Thyroid gland (tissue), 4 donors: ENCODE data around the gene IL12RB2. TPM values are rescaled to one million over a fixed set of nuclear protein-coding genes. Genes with fewer than 3 reads are reported as not detected.

Experiments
- DNase-seq, 2 donors: peaks; one replicate each; pipeline ENCODE4 v3.0.0-alpha.2; 2019
- H3K27ac ChIP-seq, 3 donors: fragments of 200-600 bp; sonication (generic); 1 replicate in 2 of 3; 2 replicates in 1 of 3; pipeline ENCODE4 v1.5.1; 2016 to 2019; ENCODE audit warnings: mild to moderate bottlenecking in 1 of 3, moderate library complexity in 1 of 3
- H3K27me3 ChIP-seq: fragments of 200-600 bp; sonication (generic); one replicate; pipeline ENCODE4 v1.5.1; 2019
- H3K36me3 ChIP-seq, 2 donors: fragments of 200-600 bp; sonication (generic); one replicate each; pipeline ENCODE4 v1.5.1; 2016 to 2019
- H3K4me1 ChIP-seq, 2 donors: fragments of 200-600 bp; sonication (generic); one replicate each; pipeline ENCODE4 v1.5.1; 2017 to 2019
- H3K4me3 ChIP-seq, 3 donors: fragments of 200-600 bp; sonication (generic); replicated peaks in 1 of 3; 1 replicate in 2 of 3; 2 replicates in 1 of 3; pipeline ENCODE4 v1.5.1; 2016; ENCODE audit warnings: mild to moderate bottlenecking in 1 of 3
- H3K9me3 ChIP-seq: fragments of 200-600 bp; sonication (generic); one replicate; pipeline ENCODE4 v1.5.1; 2017
- POLR2A ChIP-seq, 2 donors: fragments of 450-650 bp; IDR thresholded peaks; one replicate each; pipeline ENCODE4 v1.6.1; 2017; ENCODE audit warnings: antibody characterized with exemption in 2 of 2, mild to moderate bottlenecking in 2 of 2, moderate library complexity in 1 of 2
- WGBS, 2 donors: methylation state at CpG; one replicate each; pipeline ENCODE4 v1.1.5; 2017; 5-methylcytosine and 5-hydroxymethylcytosine counted together
- intact Hi-C: fragments of 100-400 bp; cut with DNase I; formaldehyde crosslinking; loops from one replicate; pipeline ENCODE4 v1.15.1; 2023
- total RNA-seq, 4 donors: library from RNA; depleted of rRNA; stranded (reverse); fragments of >200 nt; gene quantifications; one replicate each; pipeline ENCODE4 v1.2.3, GENCODE V29; 2016
- TF ChIP-seq, protein P1 (sequence below), 6 experiments: fragments of 200-600 bp in 3 of 6; fragments of 450-650 bp in 3 of 6; sonication (generic) in 3 of 6; IDR thresholded peaks; one replicate each; pipeline ENCODE4 v1.5.1; 2016 to 2019; ENCODE audit warnings: antibody characterized with exemption in 6 of 6, mild to moderate bottlenecking in 2 of 6, inconsistent platforms in 1 of 6, moderate library complexity in 1 of 6

The IL12RB2 gene
- total RNA-seq, 4 donors from 2014 or later = 0.45 to 4.3 (median 0.93) TPM

DNA sequence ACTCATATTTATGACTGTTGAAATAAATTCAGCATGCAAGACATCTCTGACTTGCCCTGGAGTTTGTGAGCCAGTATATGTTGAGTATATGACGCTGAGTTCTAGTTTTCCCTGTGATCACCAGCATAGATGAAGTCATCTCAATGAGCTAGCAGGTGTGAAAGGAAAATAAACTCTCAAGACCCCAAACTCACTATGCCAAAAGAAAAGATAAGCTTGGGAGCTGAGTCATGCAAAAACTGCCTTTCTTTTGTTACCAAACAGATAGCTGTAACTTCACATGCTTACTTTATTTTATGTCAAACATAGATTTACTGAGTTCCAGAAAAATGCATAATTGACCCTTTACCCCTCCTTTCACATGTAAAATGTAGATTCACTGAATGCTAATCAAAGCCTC, 69.6 kb downstream of the IL12RB2 start:
- H3K9me3 ChIP-seq = no peaks in the 10 kb centered on the region
- intact Hi-C loops = no loop called here
- 90 to 97% methylated on average over 1 of the region's 1 CpG for WGBS, 2 donors
- no peaks in the 10 kb centered on the region for H3K27me3 ChIP-seq
- no peak overlapping the region for H3K27ac ChIP-seq
- no peaks in the 10 kb centered on the region for H3K4me1 ChIP-seq
- no peaks in the 10 kb centered on the region for H3K36me3 ChIP-seq
- DNase-seq = no peak
- TF ChIP-seq, protein P1, sequence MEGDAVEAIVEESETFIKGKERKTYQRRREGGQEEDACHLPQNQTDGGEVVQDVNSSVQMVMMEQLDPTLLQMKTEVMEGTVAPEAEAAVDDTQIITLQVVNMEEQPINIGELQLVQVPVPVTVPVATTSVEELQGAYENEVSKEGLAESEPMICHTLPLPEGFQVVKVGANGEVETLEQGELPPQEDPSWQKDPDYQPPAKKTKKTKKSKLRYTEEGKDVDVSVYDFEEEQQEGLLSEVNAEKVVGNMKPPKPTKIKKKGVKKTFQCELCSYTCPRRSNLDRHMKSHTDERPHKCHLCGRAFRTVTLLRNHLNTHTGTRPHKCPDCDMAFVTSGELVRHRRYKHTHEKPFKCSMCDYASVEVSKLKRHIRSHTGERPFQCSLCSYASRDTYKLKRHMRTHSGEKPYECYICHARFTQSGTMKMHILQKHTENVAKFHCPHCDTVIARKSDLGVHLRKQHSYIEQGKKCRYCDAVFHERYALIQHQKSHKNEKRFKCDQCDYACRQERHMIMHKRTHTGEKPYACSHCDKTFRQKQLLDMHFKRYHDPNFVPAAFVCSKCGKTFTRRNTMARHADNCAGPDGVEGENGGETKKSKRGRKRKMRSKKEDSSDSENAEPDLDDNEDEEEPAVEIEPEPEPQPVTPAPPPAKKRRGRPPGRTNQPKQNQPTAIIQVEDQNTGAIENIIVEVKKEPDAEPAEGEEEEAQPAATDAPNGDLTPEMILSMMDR (IDR thresholded peaks at IDR 0.05) = no peak
- no peak for TF ChIP-seq POLR2A (IDR thresholded peaks at IDR 0.05)
- no peak overlapping the region for H3K4me3 ChIP-seq

DNA sequence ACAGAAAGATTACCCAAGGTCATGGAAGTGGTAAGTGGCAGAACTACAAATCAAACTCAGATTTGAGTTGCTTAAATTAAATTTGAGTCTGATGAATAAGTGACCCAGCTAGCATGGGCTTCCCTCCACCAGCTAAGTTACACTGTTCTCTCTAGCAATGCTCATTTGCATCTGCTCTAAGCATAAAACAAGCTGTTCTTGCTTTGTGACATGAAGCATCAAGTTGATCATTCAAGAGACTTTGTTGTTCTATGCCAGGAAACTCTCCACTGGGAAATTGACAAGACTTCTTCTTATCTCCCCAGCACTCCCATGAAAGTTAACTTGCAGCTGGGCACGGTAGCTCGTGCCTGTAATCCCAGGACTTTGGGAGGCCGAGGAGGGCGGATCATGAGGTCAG, 73.5 kb downstream of the IL12RB2 start:
- Histone ChIP-seq H3K36me3 (no peaks in the 10 kb centered on the region), H3K27ac (no peak overlapping the region), H3K9me3 (no peaks in the 10 kb centered on the region), H3K4me3 (no peak overlapping the region), H3K4me1 (no peaks in the 10 kb centered on the region), H3K27me3 (no peaks in the 10 kb centered on the region)
- WGBS, 2 donors = 82 to 85% methylated on average over 4 of the region's 4 CpGs
- TF ChIP-seq POLR2A (IDR thresholded peaks at IDR 0.05) = no peak
- TF ChIP-seq, protein P1 (IDR thresholded peaks at IDR 0.05) = no peak
- intact Hi-C loops = no loop called here
- DNase-seq = no peak

DNA sequence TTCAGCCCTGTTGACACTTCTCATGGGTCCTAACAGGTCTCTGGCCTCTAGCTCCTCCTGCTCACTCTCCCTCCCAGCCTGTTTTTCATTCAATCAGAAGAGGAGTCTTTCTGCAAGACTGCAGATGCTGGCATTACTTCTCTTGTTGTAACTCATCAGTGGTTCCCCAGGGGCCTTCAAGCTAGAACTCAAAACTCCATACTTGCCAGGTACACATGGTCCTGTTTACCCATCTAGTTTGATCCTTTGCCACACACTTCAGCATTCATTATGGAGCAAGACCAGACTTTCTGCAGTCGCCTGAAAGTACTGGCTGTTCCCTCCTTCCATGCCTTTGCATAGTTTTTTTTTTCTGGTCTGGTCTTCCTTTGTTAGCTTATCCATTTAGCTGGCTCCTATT, 74.6 kb downstream of the IL12RB2 start:
- Histone ChIP-seq H3K27ac (no peak overlapping the region), H3K9me3 (no peaks in the 10 kb centered on the region), H3K36me3 (no peaks in the 10 kb centered on the region), H3K4me3 (no peak overlapping the region), H3K4me1 (no peaks in the 10 kb centered on the region), H3K27me3 (no peaks in the 10 kb centered on the region)
- TF ChIP-seq POLR2A (IDR thresholded peaks at IDR 0.05) = no peak
- TF ChIP-seq, protein P1 (IDR thresholded peaks at IDR 0.05) = no peak
- intact Hi-C loops = no loop called here
- 77 to 81% methylated on average over 1 of the region's 1 CpG for WGBS, 2 donors
- no peak for DNase-seq

DNA sequence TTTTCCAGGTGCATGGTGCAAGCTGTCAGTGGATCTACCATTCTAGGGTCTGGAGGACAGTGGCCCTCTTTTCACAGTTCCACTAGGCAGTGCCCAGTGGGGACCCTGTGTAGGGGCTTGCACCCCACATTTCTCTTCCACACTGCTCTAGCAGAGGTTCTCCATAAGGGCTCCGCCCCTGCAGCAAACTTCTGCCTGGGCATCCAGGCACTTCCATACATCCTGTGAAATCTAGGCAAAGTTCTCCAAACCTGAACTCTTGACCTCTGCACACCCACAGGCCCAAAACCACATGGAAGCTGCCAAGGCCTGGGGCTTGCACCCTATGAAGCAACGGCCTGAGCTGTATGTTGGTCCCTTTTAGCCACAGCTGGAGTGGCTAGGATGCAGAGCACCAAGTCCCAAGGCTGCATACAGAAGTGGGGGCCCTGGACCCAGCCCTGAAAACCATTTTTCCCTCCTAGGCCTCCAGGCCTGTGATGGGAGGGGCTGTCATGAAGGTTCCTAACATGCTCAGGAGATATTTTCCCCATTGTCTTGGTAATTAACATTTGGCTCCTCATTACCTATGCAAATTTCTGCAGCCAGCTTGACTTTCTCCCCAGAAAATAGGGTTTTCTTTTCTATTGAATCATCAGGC, 76.4 kb downstream of the IL12RB2 start:
- Histone ChIP-seq H3K27ac (no peak overlapping the region), H3K9me3 (no peaks in the 10 kb centered on the region), H3K27me3 (no peaks in the 10 kb centered on the region), H3K36me3 (no peaks in the 10 kb centered on the region), H3K4me1 (no peaks in the 10 kb centered on the region), H3K4me3 (no peak overlapping the region)
- intact Hi-C loops = no loop called here
- WGBS, 2 donors = 70 to 100% methylated on average over 1 to 2 of the region's 2 CpGs
- TF ChIP-seq POLR2A (IDR thresholded peaks at IDR 0.05) = no peak
- TF ChIP-seq, protein P1 (IDR thresholded peaks at IDR 0.05) = no peak
- no peak for DNase-seq

DNA sequence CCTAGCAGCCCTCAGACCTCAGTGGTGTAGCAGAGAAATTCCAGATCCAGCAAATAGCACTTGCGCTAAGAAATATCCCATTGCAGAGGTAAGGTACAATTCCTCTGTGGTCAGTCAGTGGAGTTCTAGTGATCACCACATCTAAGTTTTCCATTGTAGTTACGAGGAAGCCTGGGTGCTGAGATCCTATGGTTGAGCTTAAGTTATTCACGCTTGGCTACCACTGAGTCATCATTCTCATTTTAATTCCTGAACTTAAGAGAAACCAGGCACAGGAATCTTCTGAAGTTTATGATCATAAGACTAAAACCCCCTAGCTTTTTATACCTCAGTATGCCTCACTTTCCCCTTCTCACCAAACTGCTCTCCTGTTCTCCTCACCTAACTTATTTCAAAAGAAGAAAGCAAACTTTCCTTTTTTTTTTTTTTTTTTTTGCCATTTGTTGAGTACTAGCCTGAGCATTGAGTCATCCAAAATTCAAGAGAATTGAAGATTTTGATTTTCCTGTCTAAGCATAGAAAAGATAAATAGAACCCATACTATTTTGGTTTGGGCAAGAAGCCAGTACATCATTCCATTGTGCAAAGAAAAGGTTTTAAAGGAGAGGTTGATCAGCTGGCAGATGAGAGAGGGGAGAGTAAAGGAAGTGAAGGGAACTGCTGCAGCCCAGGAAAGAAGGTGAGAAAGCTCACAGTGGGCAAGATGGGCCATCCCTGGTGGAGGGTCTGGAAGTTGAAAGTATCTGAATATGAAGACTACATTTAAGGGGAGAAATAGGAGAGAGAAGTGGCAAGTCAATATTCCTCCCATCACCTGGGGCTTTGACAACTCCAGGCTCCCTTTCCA, 82.6 kb downstream of the IL12RB2 start:
- H3K4me1 ChIP-seq = no peaks in the 10 kb centered on the region

More for the DNA sequence above, 82.6 kb downstream of the IL12RB2 start:
- no peaks in the 10 kb centered on the region for H3K27me3 ChIP-seq
- 81 to 90% methylated on average over 3 of the region's 3 CpGs for WGBS, 2 donors
- no peaks in the 10 kb centered on the region for H3K36me3 ChIP-seq
- H3K9me3 ChIP-seq = no peaks in the 10 kb centered on the region
- H3K4me3 ChIP-seq = no peak overlapping the region
- DNase-seq = no peak
- no peak for TF ChIP-seq POLR2A (IDR thresholded peaks at IDR 0.05)
- TF ChIP-seq, protein P1 (IDR thresholded peaks at IDR 0.05) = no peak
- H3K27ac ChIP-seq = no peak overlapping the region
- intact Hi-C loops = no loop called here
